Measurements from ENCODE around the gene APOC1.
A peak's percentile ranks its signal among the peaks of the same experiment; 100 is the strongest.

The APOC1 gene

DNA sequence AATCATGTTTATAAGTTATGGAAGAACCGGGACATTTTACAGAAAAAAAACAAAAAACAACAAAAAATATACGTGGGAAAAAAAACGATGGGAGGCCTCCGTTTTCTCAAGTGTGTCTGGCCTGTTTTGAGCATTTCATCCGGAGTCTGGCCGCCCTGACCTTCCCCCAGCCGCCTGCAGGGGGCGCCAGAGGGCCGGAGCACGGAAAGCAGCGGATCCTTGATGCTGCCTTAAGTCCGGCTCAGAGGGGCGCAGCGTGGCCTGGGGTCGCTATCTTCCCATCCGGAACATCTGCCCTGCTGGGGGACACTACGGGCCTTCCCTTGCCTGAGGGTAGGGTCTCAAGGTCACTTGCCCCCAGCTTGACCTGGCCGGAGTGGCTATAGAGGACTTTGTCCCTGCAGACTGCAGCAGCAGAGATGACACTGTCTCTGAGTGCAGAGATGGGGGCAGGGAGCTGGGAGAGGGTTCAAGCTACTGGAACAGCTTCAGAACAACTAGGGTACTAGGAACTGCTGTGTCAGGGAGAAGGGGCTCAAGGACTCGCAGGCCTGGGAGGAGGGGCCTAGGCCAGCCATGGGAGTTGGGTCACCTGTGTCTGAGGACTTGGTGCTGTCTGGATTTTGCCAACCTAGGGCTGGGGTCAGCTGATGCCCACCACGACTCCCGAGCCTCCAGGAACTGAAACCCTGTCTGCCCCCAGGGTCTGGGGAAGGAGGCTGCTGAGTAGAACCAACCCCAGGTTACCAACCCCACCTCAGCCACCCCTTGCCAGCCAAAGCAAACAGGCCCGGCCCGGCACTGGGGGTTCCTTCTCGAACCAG lies 10.6 kb upstream of the APOC1 start:
- no peaks in the 10 kb centered on the region for H3K9me3 ChIP-seq
- peaks cover 29% of the 10 kb centered on the region for H3K36me3 ChIP-seq
- peak overlapping the region; percentile 16; the same call in 1 of the 2 replicates for H3K4me3 ChIP-seq (ENCODE audit: low read depth, low read length)
- TF ChIP-seq CTCF (IDR thresholded peaks at IDR 0.05; ENCODE audit: low read depth, low read length), result peak; percentile 92
- H3K4me1 ChIP-seq, result no peaks in the 10 kb centered on the region
- peaks cover 13% of the 10 kb centered on the region for H3K27me3 ChIP-seq
- DNase-seq, result peak; percentile 82

- no peak for DNase-seq
- peaks cover 13% of the 10 kb centered on the region for H3K27me3 ChIP-seq
- no peak overlapping the region for H3K4me3 ChIP-seq (ENCODE audit: low read depth, low read length)
- peaks cover 25% of the 10 kb centered on the region for H3K36me3 ChIP-seq
- H3K9me3 ChIP-seq, result no peaks in the 10 kb centered on the region
- H3K4me1 ChIP-seq, result no peaks in the 10 kb centered on the region
- peak; percentile 39 for TF ChIP-seq CTCF (IDR thresholded peaks at IDR 0.05; ENCODE audit: low read depth, low read length)
Measured at GRCh38 chr19:44904426-44904994, 9.9 kb upstream of the APOC1 start.

GRCh38 chr19:44905437-44906160 lies 8.8 kb upstream of the APOC1 start, which contains the start of gene APOE:
APOE (plus strand) TSS chr19:44905796; CDS start chr19:44906625, 829 bp downstream.
- Histone ChIP-seq H3K27me3 (peaks cover 13% of the 10 kb centered on the region), H3K36me3 (peaks cover 16% of the 10 kb centered on the region), H3K4me3 (ENCODE audit: low read depth, low read length) (no peak within 1 kb of the TSS), H3K9me3 (no peaks in the 10 kb centered on the region), H3K4me1 (no peaks in the 10 kb centered on the region)
- TF ChIP-seq CTCF (IDR thresholded peaks at IDR 0.05; ENCODE audit: low read depth, low read length), result no peak
- no peak for DNase-seq

GRCh38 chr19:44907613-44908012 lies 6.8 kb upstream of the APOC1 start:
- no peak overlapping the region for H3K4me3 ChIP-seq (ENCODE audit: low read depth, low read length)
- no peak for DNase-seq
- peaks cover 3% of the 10 kb centered on the region; the same call in 1 of the 2 replicates for H3K36me3 ChIP-seq
- H3K9me3 ChIP-seq, result no peaks in the 10 kb centered on the region
- H3K4me1 ChIP-seq, result peaks cover 6% of the 10 kb centered on the region; the same call in 1 of the 2 replicates
- peaks cover 13% of the 10 kb centered on the region for H3K27me3 ChIP-seq
- TF ChIP-seq CTCF (IDR thresholded peaks at IDR 0.05; ENCODE audit: low read depth, low read length), result no peak

DNA sequence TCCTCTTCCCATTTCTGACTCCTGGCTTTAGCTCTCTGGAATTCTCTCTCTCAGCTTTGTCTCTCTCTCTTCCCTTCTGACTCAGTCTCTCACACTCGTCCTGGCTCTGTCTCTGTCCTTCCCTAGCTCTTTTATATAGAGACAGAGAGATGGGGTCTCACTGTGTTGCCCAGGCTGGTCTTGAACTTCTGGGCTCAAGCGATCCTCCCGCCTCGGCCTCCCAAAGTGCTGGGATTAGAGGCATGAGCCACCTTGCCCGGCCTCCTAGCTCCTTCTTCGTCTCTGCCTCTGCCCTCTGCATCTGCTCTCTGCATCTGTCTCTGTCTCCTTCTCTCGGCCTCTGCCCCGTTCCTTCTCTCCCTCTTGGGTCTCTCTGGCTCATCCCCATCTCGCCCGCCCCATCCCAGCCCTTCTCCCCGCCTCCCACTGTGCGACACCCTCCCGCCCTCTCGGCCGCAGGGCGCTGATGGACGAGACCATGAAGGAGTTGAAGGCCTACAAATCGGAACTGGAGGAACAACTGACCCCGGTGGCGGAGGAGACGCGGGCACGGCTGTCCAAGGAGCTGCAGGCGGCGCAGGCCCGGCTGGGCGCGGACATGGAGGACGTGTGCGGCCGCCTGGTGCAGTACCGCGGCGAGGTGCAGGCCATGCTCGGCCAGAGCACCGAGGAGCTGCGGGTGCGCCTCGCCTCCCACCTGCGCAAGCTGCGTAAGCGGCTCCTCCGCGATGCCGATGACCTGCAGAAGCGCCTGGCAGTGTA lies 6.2 kb upstream of the APOC1 start:
- H3K27me3 ChIP-seq, result peaks cover 13% of the 10 kb centered on the region
- no peak for DNase-seq
- H3K4me1 ChIP-seq, result peaks cover 6% of the 10 kb centered on the region; the same call in 1 of the 2 replicates
- TF ChIP-seq CTCF (IDR thresholded peaks at IDR 0.05; ENCODE audit: low read depth, low read length), result no peak
- H3K4me3 ChIP-seq (ENCODE audit: low read depth, low read length), result no peak overlapping the region
- no peaks in the 10 kb centered on the region for H3K9me3 ChIP-seq
- no peaks in the 10 kb centered on the region for H3K36me3 ChIP-seq
